Measurements from ENCODE around the gene LIFR.
"Not testable (repeated sequence)": the region's sequence is repeated elsewhere in the genome, so short reads cannot be mapped to it uniquely, and the experiment has no call there.

LIFR gene

GRCh38 chr5:38556599-38557307 is at the start of gene LIFR:
TSS of gene LIFR (minus strand) at chr5:38556646. CDS start at chr5:38530647, 25,999 bp downstream.
- DNase-seq (ENCODE audit: low read depth) = no peak

GRCh38 chr5:38605610-38606009 is 49.2 kb upstream of the LIFR start:
- DNase-seq (ENCODE audit: low read depth) = no peak

- DNase-seq (ENCODE audit: low read depth) = no peak
Observed at GRCh38 chr5:38603691-38604090, 47.2 kb upstream of the LIFR start.

- no peak for DNase-seq (ENCODE audit: low read depth)
Observed at GRCh38 chr5:38602641-38603040, 46.2 kb upstream of the LIFR start.

GRCh38 chr5:38601863-38602298 is 45.4 kb upstream of the LIFR start:
- DNase-seq (ENCODE audit: low read depth) = no peak

- DNase-seq (ENCODE audit: low read depth) = no peak
Observed at GRCh38 chr5:38601133-38601862, 44.9 kb upstream of the LIFR start.

GRCh38 chr5:38600329-38601045 is 44.0 kb upstream of the LIFR start:
- no peak for DNase-seq (ENCODE audit: low read depth)

GRCh38 chr5:38599751-38600150 is 43.3 kb upstream of the LIFR start:
- not testable (repeated sequence) for DNase-seq (ENCODE audit: low read depth)

GRCh38 chr5:38598994-38599617 is 42.7 kb upstream of the LIFR start:
- no peak for DNase-seq (ENCODE audit: low read depth)

GRCh38 chr5:38598296-38598993 is 42.0 kb upstream of the LIFR start:
- no peak for DNase-seq (ENCODE audit: low read depth)

GRCh38 chr5:38596981-38597380 is 40.5 kb upstream of the LIFR start:
- DNase-seq (ENCODE audit: low read depth) = no peak

- no peak for DNase-seq (ENCODE audit: low read depth)
Observed at GRCh38 chr5:38595132-38595745, 38.8 kb upstream of the LIFR start.

GRCh38 chr5:38593959-38594358 is 37.5 kb upstream of the LIFR start:
- DNase-seq (ENCODE audit: low read depth) = no peak

GRCh38 chr5:38591523-38591849 is 35.0 kb upstream of the LIFR start:
- DNase-seq (ENCODE audit: low read depth) = no peak

GRCh38 chr5:38590838-38591522 is 34.5 kb upstream of the LIFR start:
- DNase-seq (ENCODE audit: low read depth) = no peak

- DNase-seq (ENCODE audit: low read depth) = no peak
Observed at GRCh38 chr5:38589629-38590028, 33.2 kb upstream of the LIFR start.

- DNase-seq (ENCODE audit: low read depth) = no peak
Observed at GRCh38 chr5:38585816-38586215, 29.4 kb upstream of the LIFR start.

GRCh38 chr5:38583500-38583899 is 27.1 kb upstream of the LIFR start:
- no peak for DNase-seq (ENCODE audit: low read depth)

GRCh38 chr5:38582975-38583319 is 26.5 kb upstream of the LIFR start:
- DNase-seq (ENCODE audit: low read depth) = no peak

GRCh38 chr5:38582293-38582974 is 26.0 kb upstream of the LIFR start:
- DNase-seq (ENCODE audit: low read depth) = no peak

Measured in stimulated activated CD8-positive, alpha-beta memory T cell treated with anti-CD3 and anti-CD28 coated beads, Interleukin-15, amount 100 ng/mL, for 1 hour (primary cell).